Endodermal cell (in vitro differentiated cells): ENCODE results near the gene OR2A12. TPM values are rescaled to one million over a fixed set of nuclear protein-coding genes. Genes with fewer than 3 reads are reported as not detected.

Experiments used
- DNase-seq: peaks from one replicate; pipeline ENCODE4 v3.0.0-alpha.2; 2017
- H3K27ac ChIP-seq: 2 replicates; pipeline ENCODE4 v1.5.1; 2013; ENCODE audit warnings: mild to moderate bottlenecking, low read depth, low read length, moderate library complexity
- H3K27me3 ChIP-seq: 2 replicates; pipeline ENCODE4 v1.6.1; 2013; ENCODE audit warnings: mild to moderate bottlenecking, low read length, moderate library complexity; ENCODE audit not compliant: insufficient read depth, control insufficient read depth, poor library complexity, severe bottlenecking
- H3K36me3 ChIP-seq: 2 replicates; pipeline ENCODE4 v1.7.0; 2013; ENCODE audit warnings: mild to moderate bottlenecking, low read length, moderate library complexity; ENCODE audit not compliant: control insufficient read depth, insufficient read depth
- H3K4me1 ChIP-seq: one replicate; pipeline ENCODE4 v1.7.0; 2013; ENCODE audit warnings: low read length; ENCODE audit not compliant: control insufficient read depth, insufficient read depth
- H3K4me3 ChIP-seq: 2 replicates; pipeline ENCODE4 v1.5.1; 2013; ENCODE audit warnings: mild to moderate bottlenecking, low read length, moderate library complexity
- H3K9ac ChIP-seq: 2 replicates; pipeline ENCODE4 v1.6.1; 2013; ENCODE audit warnings: mild to moderate bottlenecking, low read length, moderate library complexity; ENCODE audit not compliant: poor library complexity, severe bottlenecking; ENCODE audit errors: extremely low read depth
- H3K9me3 ChIP-seq: 2 replicates; pipeline ENCODE4 v1.6.1; 2013; ENCODE audit warnings: mild to moderate bottlenecking, low read length, moderate library complexity; ENCODE audit not compliant: control insufficient read depth
- H3K27ac Mint-ChIP-seq: 2 replicates; pipeline ENCODE4 v1.8.0; 2020; ENCODE audit warnings: mixed read lengths
- H3K27me3 Mint-ChIP-seq: 2 replicates; pipeline ENCODE4 v1.8.0; 2021; ENCODE audit warnings: mild to moderate bottlenecking, mixed read lengths; ENCODE audit not compliant: insufficient read depth
- H3K36me3 Mint-ChIP-seq: 2 replicates; pipeline ENCODE4 v1.8.0; 2020; ENCODE audit warnings: low read depth, mixed read lengths
- H3K4me1 Mint-ChIP-seq: 2 replicates; pipeline ENCODE4 v1.8.0; 2020; ENCODE audit warnings: mixed read lengths
- H3K4me3 Mint-ChIP-seq: 2 replicates; pipeline ENCODE4 v1.8.0; 2020; ENCODE audit warnings: mild to moderate bottlenecking, moderate library complexity, mixed read lengths
- H3K9me3 Mint-ChIP-seq: 2 replicates; pipeline ENCODE4 v1.8.0; 2020; ENCODE audit warnings: mild to moderate bottlenecking, mixed read lengths
- WGBS, 2 experiments: methylation state at CpG; one replicate each; pipeline versions ENCODE4 v1.1.5 to v1.1.7; 2013; ENCODE audit warnings: missing lambda C conversion rate in 2 of 2, mixed read lengths in 1 of 2; ENCODE audit not compliant: insufficient coverage in 1 of 2, insufficient read length in 1 of 2; 5-methylcytosine and 5-hydroxymethylcytosine counted together
- total RNA-seq, 2 donors: library from RNA; stranded (reverse); fragmentation: NEBNext Ultra II Directional in 1 of 2; extraction: Animal tissue kit (Norgen Biotek cat#: 25700) in 1 of 2; gene quantifications; 2 replicates in 1 of 2; 3 replicates in 1 of 2; pipeline ENCODE4 v1.2.1, GENCODE V29; 2021
- TF ChIP-seq, protein P1 (sequence below): fragments of 200-600 bp; sonication (generic); conservative IDR thresholded peaks from 2 replicates; pipeline ENCODE4 v1.5.0; 2021; ENCODE audit warnings: antibody characterized with exemption, mild to moderate bottlenecking

Gene OR2A12
- total RNA-seq, 2 donors from 2014 or later, result not detected

DNA sequence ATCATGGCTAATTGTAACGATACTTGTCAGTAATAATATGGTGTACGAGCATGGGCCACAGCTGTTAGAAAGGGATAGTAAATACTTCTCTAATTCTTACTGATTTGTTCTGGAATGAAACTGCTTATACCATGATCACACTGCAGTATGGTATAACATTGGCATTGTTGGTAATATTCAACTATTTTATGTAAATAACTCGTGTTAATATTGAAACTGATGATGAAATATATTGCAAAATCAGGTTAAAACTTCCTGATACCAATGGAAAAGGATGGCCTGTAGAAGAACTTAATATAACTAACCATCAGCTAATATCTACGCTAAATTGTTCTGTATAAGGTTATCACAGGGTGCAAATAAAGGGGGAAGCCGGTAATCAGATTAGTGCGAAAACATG, 47.2 kb downstream of the OR2A12 start:
- no peaks in the 10 kb centered on the region for H3K9me3 Mint-ChIP-seq
- H3K4me1 Mint-ChIP-seq, result peaks cover 6% of the 10 kb centered on the region
- no peak overlapping the region for H3K27ac Mint-ChIP-seq
- H3K36me3 Mint-ChIP-seq, result no peaks in the 10 kb centered on the region
- WGBS, 2 experiments, result 43 to 75% methylated on average over 2 to 6 of the region's 6 CpGs
- no peaks in the 10 kb centered on the region for H3K27me3 Mint-ChIP-seq
- TF ChIP-seq, protein P1, sequence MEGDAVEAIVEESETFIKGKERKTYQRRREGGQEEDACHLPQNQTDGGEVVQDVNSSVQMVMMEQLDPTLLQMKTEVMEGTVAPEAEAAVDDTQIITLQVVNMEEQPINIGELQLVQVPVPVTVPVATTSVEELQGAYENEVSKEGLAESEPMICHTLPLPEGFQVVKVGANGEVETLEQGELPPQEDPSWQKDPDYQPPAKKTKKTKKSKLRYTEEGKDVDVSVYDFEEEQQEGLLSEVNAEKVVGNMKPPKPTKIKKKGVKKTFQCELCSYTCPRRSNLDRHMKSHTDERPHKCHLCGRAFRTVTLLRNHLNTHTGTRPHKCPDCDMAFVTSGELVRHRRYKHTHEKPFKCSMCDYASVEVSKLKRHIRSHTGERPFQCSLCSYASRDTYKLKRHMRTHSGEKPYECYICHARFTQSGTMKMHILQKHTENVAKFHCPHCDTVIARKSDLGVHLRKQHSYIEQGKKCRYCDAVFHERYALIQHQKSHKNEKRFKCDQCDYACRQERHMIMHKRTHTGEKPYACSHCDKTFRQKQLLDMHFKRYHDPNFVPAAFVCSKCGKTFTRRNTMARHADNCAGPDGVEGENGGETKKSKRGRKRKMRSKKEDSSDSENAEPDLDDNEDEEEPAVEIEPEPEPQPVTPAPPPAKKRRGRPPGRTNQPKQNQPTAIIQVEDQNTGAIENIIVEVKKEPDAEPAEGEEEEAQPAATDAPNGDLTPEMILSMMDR, result no peak
- no peak overlapping the region for H3K4me3 Mint-ChIP-seq
- Histone ChIP-seq H3K9ac (no peak overlapping the region), H3K36me3 (no peaks in the 10 kb centered on the region), H3K27me3 (no peaks in the 10 kb centered on the region), H3K4me1 (no peaks in the 10 kb centered on the region), H3K4me3 (no peak overlapping the region), H3K27ac (no peak overlapping the region), H3K9me3 (no peaks in the 10 kb centered on the region)
- DNase-seq, result no peak

DNA sequence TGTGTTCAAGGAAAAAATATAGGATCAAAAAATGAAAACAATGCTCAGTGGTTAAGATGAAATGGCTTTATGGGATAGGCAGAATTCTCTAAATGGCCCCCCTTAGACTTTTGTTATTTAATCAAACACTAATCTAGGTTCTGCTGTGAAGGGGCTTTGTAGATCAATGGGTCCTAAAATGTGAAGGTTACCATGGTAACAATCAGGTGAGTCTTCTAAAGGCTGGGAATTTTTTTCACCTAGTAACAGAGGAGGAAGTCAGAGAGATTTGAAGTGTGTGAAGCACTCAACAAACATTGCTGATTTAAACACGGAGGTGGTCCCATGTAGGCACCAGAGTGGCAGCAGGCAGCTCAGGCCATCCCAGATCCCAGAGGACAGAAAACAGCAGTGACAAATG, 48.0 kb downstream of the OR2A12 start:
- H3K36me3 Mint-ChIP-seq, result no peaks in the 10 kb centered on the region
- peaks cover 6% of the 10 kb centered on the region for H3K4me1 Mint-ChIP-seq
- H3K4me3 Mint-ChIP-seq, result no peak overlapping the region
- no peak overlapping the region for H3K27ac Mint-ChIP-seq
- TF ChIP-seq, protein P1, result no peak
- no peak overlapping the region for H3K4me3 ChIP-seq
- no peaks in the 10 kb centered on the region for H3K4me1 ChIP-seq
- H3K9me3 Mint-ChIP-seq, result no peaks in the 10 kb centered on the region
- H3K27me3 Mint-ChIP-seq, result no peaks in the 10 kb centered on the region
- no peaks in the 10 kb centered on the region for H3K9me3 ChIP-seq
- no peaks in the 10 kb centered on the region for H3K36me3 ChIP-seq
- WGBS, 2 experiments, result 76% methylated on average over 1 of the region's 1 CpG; no CpG with 5 or more reads in 1 of the 2 experiments
- no peak overlapping the region for H3K27ac ChIP-seq
- H3K27me3 ChIP-seq, result no peaks in the 10 kb centered on the region
- no peak for DNase-seq
- no peak overlapping the region for H3K9ac ChIP-seq

DNA sequence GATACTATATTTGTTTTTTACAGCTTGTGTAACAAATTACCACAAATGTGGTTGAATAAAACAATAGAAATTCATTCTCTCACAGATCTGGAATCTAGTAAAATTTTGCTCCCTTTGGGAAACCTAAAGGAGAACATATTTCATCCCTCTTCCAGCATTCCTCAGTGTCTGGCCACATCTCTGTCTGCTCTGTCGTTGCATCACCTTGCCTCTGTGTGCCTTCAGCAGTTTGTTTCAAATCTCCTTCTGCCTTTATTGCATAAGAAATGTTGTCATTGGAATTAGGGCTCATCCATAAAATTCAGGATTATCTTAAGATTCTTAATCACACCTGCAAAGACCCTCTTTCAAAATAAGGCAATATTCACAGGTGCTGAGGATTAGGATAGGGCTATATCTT, 51.4 kb downstream of the OR2A12 start:
- Mint-ChIP-seq H3K36me3 (no peaks in the 10 kb centered on the region), H3K4me3 (no peak overlapping the region), H3K4me1 (peaks cover 6% of the 10 kb centered on the region), H3K27ac (no peak overlapping the region), H3K27me3 (no peaks in the 10 kb centered on the region), H3K9me3 (no peaks in the 10 kb centered on the region)
- no peak overlapping the region for H3K4me3 ChIP-seq
- H3K4me1 ChIP-seq, result no peaks in the 10 kb centered on the region
- WGBS, 2 experiments, result 67 to 72% methylated on average over 1 of the region's 1 CpG
- TF ChIP-seq, protein P1, result no peak
- DNase-seq, result no peak
- H3K36me3 ChIP-seq, result no peaks in the 10 kb centered on the region
- H3K9me3 ChIP-seq, result no peaks in the 10 kb centered on the region
- H3K9ac ChIP-seq, result no peak overlapping the region
- no peak overlapping the region for H3K27ac ChIP-seq
- no peaks in the 10 kb centered on the region for H3K27me3 ChIP-seq
